MM.1S (cell line): Measurements from ENCODE around the gene FNDC11.

Experiments used
- DNase-seq: peaks from one replicate; pipeline ENCODE4 v3.0.0-alpha.2; 2015
- H2AFZ ChIP-seq: fragments of 300-600 bp; sonication (generic); 2 replicates; pipeline ENCODE4 v1.6.0; 2016; ENCODE audit warnings: antibody characterized with exemption, low read length
- H3F3A ChIP-seq: fragments of 300-600 bp; sonication (generic); 2 replicates; pipeline ENCODE4 v1.6.1; 2016; ENCODE audit warnings: mild to moderate bottlenecking, antibody characterized with exemption, low read length, moderate library complexity, mixed read lengths; ENCODE audit not compliant: insufficient read depth
- H3K27ac ChIP-seq: fragments of 300-600 bp; sonication (generic); 2 replicates; pipeline ENCODE4 v1.5.1; 2016; ENCODE audit warnings: mild to moderate bottlenecking, low read length
- H3K27me3 ChIP-seq: fragments of 300-600 bp; sonication (generic); replicated peaks from 2 replicates; pipeline ENCODE4 v1.6.0; 2016; ENCODE audit warnings: low read length; ENCODE audit not compliant: insufficient read depth
- H3K36me3 ChIP-seq: fragments of 300-600 bp; sonication (generic); replicated peaks from 2 replicates; pipeline ENCODE4 v1.6.1; 2016; ENCODE audit warnings: mild to moderate bottlenecking, low read length, mixed read lengths; ENCODE audit not compliant: insufficient read depth
- H3K4me1 ChIP-seq: fragments of 300-600 bp; sonication (generic); 2 replicates; pipeline ENCODE4 v1.6.1; 2016; ENCODE audit warnings: low read length, mixed read lengths
- H3K4me2 ChIP-seq: fragments of 300-600 bp; sonication (generic); 2 replicates; pipeline ENCODE4 v1.6.0; 2016; ENCODE audit warnings: low read depth, low read length
- H3K4me3 ChIP-seq: fragments of 300-600 bp; sonication (generic); 2 replicates; pipeline ENCODE4 v1.5.1; 2016; ENCODE audit warnings: low read length, mixed read lengths
- H3K79me2 ChIP-seq: fragments of 300-600 bp; sonication (generic); 2 replicates; pipeline ENCODE4 v1.6.1; 2016; ENCODE audit warnings: mixed run types, low read length, mixed read lengths
- H3K9ac ChIP-seq: fragments of 300-600 bp; sonication (generic); 2 replicates; pipeline ENCODE4 v1.6.1; 2016; ENCODE audit warnings: low read length, mixed read lengths
- H3K9me2 ChIP-seq: fragments of 300-600 bp; sonication (generic); replicated peaks from 2 replicates; pipeline ENCODE4 v1.6.1; 2016; ENCODE audit warnings: mild to moderate bottlenecking, low read length, mixed read lengths; ENCODE audit not compliant: insufficient read depth
- H3K9me3 ChIP-seq: fragments of 300-600 bp; sonication (generic); replicated peaks from 2 replicates; pipeline ENCODE4 v1.6.1; 2016; ENCODE audit warnings: mild to moderate bottlenecking, low read length, mixed read lengths; ENCODE audit not compliant: insufficient read depth
- H4K20me1 ChIP-seq: fragments of 300-600 bp; sonication (generic); 2 replicates; pipeline ENCODE4 v1.6.1; 2016; ENCODE audit warnings: mild to moderate bottlenecking, low read length, moderate library complexity, mixed read lengths; ENCODE audit not compliant: insufficient read depth
- EZH2 ChIP-seq: fragments of 300-600 bp; sonication (generic); optimal IDR thresholded peaks from 2 replicates; pipeline ENCODE3; 2017; ENCODE audit warnings: low read depth, mild to moderate bottlenecking, antibody characterized with exemption, low read length, mixed read lengths
- EZH2phosphoT487 ChIP-seq: fragments of 300-600 bp; sonication (generic); IDR thresholded peaks from 2 replicates; pipeline ENCODE4 v1.6.1; 2018; ENCODE audit warnings: antibody characterized with exemption, low read length
- TF ChIP-seq, protein P1 (sequence below): fragments of 300-600 bp; sonication (generic); IDR thresholded peaks from 2 replicates; pipeline ENCODE4 v1.5.1; 2016; ENCODE audit warnings: antibody characterized with exemption, low read length, mixed read lengths

Gene FNDC11

DNA sequence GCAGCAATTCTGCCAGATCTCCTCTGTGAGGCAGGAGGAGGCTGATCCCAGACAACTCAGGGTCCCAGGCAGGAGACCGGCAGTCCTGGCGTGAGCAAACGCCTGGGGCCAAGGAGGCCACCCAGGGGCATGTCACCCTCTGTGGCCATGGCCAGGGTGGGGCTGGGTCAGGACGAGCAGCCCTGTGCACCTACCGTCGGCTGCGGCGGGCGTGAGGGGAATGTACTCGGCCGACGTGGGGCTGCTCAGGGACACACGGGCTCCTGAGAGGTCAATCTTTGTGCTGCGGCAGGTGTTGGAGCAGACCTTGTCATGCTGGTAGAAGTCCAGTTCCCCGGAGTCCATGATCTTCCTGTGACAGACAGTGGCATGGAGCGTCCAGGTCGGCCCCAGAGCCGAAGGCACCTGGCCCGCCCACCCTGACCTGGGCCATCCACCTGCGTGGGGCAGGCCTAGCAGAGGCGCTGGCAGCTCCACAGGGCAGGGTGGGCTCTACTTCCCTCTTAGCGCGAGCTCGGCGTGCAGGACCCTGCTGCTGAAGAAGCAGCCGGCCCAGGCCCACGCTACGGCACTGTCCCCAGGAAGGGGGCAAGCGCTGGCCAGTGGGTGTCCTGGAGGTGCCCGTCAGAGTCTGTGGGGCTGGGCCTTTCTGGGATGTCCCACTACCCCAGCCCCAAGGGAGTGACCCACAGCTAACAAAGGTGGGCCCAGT is 41.6 kb downstream of the FNDC11 start:
- Histone ChIP-seq H3K27ac (no peak overlapping the region), H3K27me3 (no peaks in the 10 kb centered on the region), H3K4me2 (no peak overlapping the region), H3F3A (no peaks in the 10 kb centered on the region), H3K9ac (no peak overlapping the region), H3K9me3 (no peaks in the 10 kb centered on the region), H3K36me3 (no peaks in the 10 kb centered on the region; the same call in 1 of the 2 replicates), H3K9me2 (no peaks in the 10 kb centered on the region), H4K20me1 (no peaks in the 10 kb centered on the region), H3K4me1 (no peaks in the 10 kb centered on the region), H3K4me3 (no peak overlapping the region), H3K79me2 (no peaks in the 10 kb centered on the region), H2AFZ (no peak overlapping the region)
- TF ChIP-seq EZH2phosphoT487 = no peak
- TF ChIP-seq, protein P1, sequence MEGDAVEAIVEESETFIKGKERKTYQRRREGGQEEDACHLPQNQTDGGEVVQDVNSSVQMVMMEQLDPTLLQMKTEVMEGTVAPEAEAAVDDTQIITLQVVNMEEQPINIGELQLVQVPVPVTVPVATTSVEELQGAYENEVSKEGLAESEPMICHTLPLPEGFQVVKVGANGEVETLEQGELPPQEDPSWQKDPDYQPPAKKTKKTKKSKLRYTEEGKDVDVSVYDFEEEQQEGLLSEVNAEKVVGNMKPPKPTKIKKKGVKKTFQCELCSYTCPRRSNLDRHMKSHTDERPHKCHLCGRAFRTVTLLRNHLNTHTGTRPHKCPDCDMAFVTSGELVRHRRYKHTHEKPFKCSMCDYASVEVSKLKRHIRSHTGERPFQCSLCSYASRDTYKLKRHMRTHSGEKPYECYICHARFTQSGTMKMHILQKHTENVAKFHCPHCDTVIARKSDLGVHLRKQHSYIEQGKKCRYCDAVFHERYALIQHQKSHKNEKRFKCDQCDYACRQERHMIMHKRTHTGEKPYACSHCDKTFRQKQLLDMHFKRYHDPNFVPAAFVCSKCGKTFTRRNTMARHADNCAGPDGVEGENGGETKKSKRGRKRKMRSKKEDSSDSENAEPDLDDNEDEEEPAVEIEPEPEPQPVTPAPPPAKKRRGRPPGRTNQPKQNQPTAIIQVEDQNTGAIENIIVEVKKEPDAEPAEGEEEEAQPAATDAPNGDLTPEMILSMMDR = no peak
- no peak for DNase-seq

DNA sequence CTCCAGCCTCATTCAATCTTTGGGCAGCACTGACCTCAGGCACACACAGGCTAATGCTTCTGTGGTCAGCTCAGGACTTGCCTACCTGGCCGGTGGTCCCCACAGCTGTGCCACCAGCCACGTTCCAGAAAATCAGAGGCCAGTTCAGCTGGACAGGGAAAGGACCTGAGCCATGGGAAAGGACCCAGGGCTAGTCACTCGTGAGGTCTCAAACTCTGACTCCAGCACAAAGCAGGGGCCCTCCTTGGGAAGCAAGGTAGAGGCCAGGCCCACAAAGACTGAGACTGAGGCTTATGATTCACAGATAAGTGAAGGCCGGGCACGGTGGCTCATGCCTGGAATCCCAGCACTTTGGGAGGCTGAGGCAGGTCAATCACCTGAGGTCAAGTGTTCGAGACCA is 42.5 kb downstream of the FNDC11 start:
- Histone ChIP-seq H3K79me2 (no peaks in the 10 kb centered on the region), H3K36me3 (no peaks in the 10 kb centered on the region; the same call in 1 of the 2 replicates), H4K20me1 (no peaks in the 10 kb centered on the region), H3K9me2 (no peaks in the 10 kb centered on the region), H3K9ac (no peak overlapping the region), H2AFZ (no peak overlapping the region), H3K9me3 (no peaks in the 10 kb centered on the region), H3K4me3 (no peak overlapping the region), H3K27ac (no peak overlapping the region), H3K27me3 (no peaks in the 10 kb centered on the region), H3K4me1 (no peaks in the 10 kb centered on the region), H3F3A (no peaks in the 10 kb centered on the region), H3K4me2 (no peak overlapping the region)
- no peak for DNase-seq
- TF ChIP-seq, protein P1 = no peak
- TF ChIP-seq EZH2phosphoT487 (no peak), EZH2 (no peak)

DNA sequence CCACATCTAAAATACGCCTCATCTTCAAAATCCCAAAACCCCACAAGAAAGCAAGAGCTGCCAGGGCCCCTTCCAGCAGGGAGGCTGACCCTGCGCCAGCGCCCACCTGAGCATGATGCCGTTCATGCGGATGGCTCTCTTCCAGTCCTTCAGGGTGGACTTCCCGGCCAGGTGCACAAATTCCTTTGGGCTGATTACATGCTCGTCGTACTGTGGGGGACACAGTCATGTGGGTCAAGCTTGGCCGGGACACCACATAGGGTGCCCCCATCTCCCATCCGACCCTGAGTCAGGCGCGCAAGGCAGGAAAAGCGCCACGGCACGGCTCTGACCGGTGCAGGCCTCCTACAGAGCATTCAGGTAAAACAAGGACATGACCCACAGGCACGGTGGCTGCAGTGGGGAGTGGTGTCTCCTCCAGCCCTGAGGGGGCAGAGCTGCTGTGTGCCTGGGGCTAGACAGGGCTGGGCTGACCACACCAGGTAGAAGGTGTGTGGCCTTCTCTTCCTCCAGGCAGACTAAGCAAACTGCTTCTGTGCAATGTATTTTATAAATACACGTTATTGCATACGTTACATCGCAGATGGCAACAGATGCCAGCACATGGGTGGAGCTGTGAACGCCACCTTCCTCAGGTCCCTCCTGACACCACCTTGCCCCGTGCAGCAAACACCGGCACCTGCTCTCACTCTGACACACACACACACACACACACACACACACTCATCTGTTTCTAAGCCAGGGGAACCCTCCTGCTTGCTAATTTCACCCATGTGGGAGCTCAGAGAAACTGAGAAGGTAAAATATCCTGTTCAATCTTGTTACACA is 43.9 kb downstream of the FNDC11 start:
- no peak overlapping the region for H3K4me2 ChIP-seq
- no peaks in the 10 kb centered on the region for H3K9me2 ChIP-seq
- no peak overlapping the region for H2AFZ ChIP-seq
- TF ChIP-seq EZH2 = no peak
- TF ChIP-seq, protein P1 = no peak
- TF ChIP-seq EZH2phosphoT487 = no peak
- no peaks in the 10 kb centered on the region for H3K79me2 ChIP-seq
- H3K27ac ChIP-seq = no peak overlapping the region
- H3K27me3 ChIP-seq = no peaks in the 10 kb centered on the region
- no peaks in the 10 kb centered on the region for H3K4me1 ChIP-seq
- no peak overlapping the region for H3K4me3 ChIP-seq
- H4K20me1 ChIP-seq = no peaks in the 10 kb centered on the region
- H3F3A ChIP-seq = no peaks in the 10 kb centered on the region
- no peaks in the 10 kb centered on the region for H3K9me3 ChIP-seq
- DNase-seq = no peak
- no peak overlapping the region for H3K9ac ChIP-seq
- peaks cover 7% of the 10 kb centered on the region; the same call in 1 of the 2 replicates for H3K36me3 ChIP-seq
